Astrocyte of the cerebellum (primary cell): ENCODE results near the gene PDIA3.
A peak's percentile ranks its signal among the peaks of the same experiment; 100 is the strongest.

Experiments used
- DNase-seq: peaks from one replicate; pipeline ENCODE4 v3.0.0-alpha.2; 2011; ENCODE audit warnings: low read depth
- H3K4me3 ChIP-seq: 2 replicates; pipeline ENCODE4 v1.5.1; 2011; ENCODE audit warnings: mild to moderate bottlenecking, low read depth, low read length, moderate library complexity
- CTCF ChIP-seq: IDR thresholded peaks from 2 replicates; pipeline ENCODE4 v1.5.1; 2012; ENCODE audit warnings: low read length, low read depth, moderate library complexity, mild to moderate bottlenecking; ENCODE audit errors: missing control alignments
- in situ Hi-C: cut with HindIII; loops from 2 replicates; pipeline ENCODE4 v1.10.0; 2017; ENCODE audit warnings: low sequenced_read_pairs

The PDIA3 gene

GRCh38 chr15:43771816-43772215, 25.6 kb downstream of the PDIA3 start:
- DNase-seq, result no peak
- TF ChIP-seq CTCF, result no peak
- in situ Hi-C loops, result no loop called here

GRCh38 chr15:43772624-43773023, 26.4 kb downstream of the PDIA3 start:
- in situ Hi-C loops, result no loop called here
- DNase-seq, result no peak
- no peak for TF ChIP-seq CTCF
- no peak overlapping the region for H3K4me3 ChIP-seq

More at GRCh38 chr15:43771816-43772215, 25.6 kb downstream of the PDIA3 start:
- no peak overlapping the region for H3K4me3 ChIP-seq

GRCh38 chr15:43774062-43774461, 27.8 kb downstream of the PDIA3 start:
- in situ Hi-C loops, result no loop called here
- no peak overlapping the region for H3K4me3 ChIP-seq
- no peak for TF ChIP-seq CTCF
- no peak for DNase-seq

GRCh38 chr15:43775411-43775965, 29.2 kb downstream of the PDIA3 start:
- TF ChIP-seq CTCF, result peak; percentile 42
- in situ Hi-C loops, result no loop called here
- no peak overlapping the region for H3K4me3 ChIP-seq
- DNase-seq, result no peak

- no peak for TF ChIP-seq CTCF
- peak overlapping the region; percentile 52 for H3K4me3 ChIP-seq
- no peak for DNase-seq
Measured at GRCh38 chr15:43776101-43776717, 30.0 kb downstream of the PDIA3 start.

GRCh38 chr15:43776718-43777266, 30.6 kb downstream of the PDIA3 start, which contains the start of gene ELL3:
ELL3 (minus strand) TSS chr15:43776966; CDS start chr15:43776901, 65 bp downstream.
- in situ Hi-C loops, result no loop called here
- DNase-seq, result no peak
- no peak for TF ChIP-seq CTCF
- H3K4me3 ChIP-seq, result peak within 1 kb of the TSS; percentile 52

More at GRCh38 chr15:43776101-43776717, 30.0 kb downstream of the PDIA3 start:
- in situ Hi-C loops, result no loop called here
